ENCODE measurements around the gene TRIM26. TPM values are rescaled to one million over a fixed set of nuclear protein-coding genes. Genes with fewer than 3 reads are reported as not detected.
"Not testable (repeated sequence)": the region's sequence is repeated elsewhere in the genome, so short reads cannot be mapped to it uniquely, and the experiment has no call there.

The TRIM26 gene
- polyA plus RNA-seq, 5 donors, result 28.8 to 34.6 (median 31.8) TPM

GRCh38 chr6:30154709-30155519 is 58.3 kb downstream of the TRIM26 start:
- DNase-seq, result no peak

- DNase-seq, result no peak
Measured at GRCh38 chr6:30154061-30154460, 59.1 kb downstream of the TRIM26 start.

GRCh38 chr6:30152910-30153610 is 60.1 kb downstream of the TRIM26 start:
- DNase-seq, result no peak

GRCh38 chr6:30152016-30152673 is 61.1 kb downstream of the TRIM26 start:
- no peak for DNase-seq

GRCh38 chr6:30151580-30151979 is 61.6 kb downstream of the TRIM26 start:
- DNase-seq, result no peak

GRCh38 chr6:30150671-30151395 is 62.4 kb downstream of the TRIM26 start:
- DNase-seq, result no peak

- DNase-seq, result no peak
Measured at GRCh38 chr6:30149858-30150550, 63.2 kb downstream of the TRIM26 start.

- no peak for DNase-seq
Measured at GRCh38 chr6:30149234-30149633, 64.0 kb downstream of the TRIM26 start.

- no peak for DNase-seq
Measured at GRCh38 chr6:30147096-30147495, 66.1 kb downstream of the TRIM26 start.

GRCh38 chr6:30145818-30146217 is 67.4 kb downstream of the TRIM26 start:
- no peak for DNase-seq

GRCh38 chr6:30144811-30145210 is 68.4 kb downstream of the TRIM26 start:
- DNase-seq, result no peak

GRCh38 chr6:30143780-30144179 is 69.4 kb downstream of the TRIM26 start:
- no peak for DNase-seq

GRCh38 chr6:30142665-30143064 is 70.5 kb downstream of the TRIM26 start:
- DNase-seq, result no peak

- not testable (repeated sequence) for DNase-seq
Measured at GRCh38 chr6:30140240-30140639, 73.0 kb downstream of the TRIM26 start.

GRCh38 chr6:30136570-30137286 is 76.5 kb downstream of the TRIM26 start:
- no peak for DNase-seq

- DNase-seq, result no peak
Measured at GRCh38 chr6:30135757-30136156, 77.4 kb downstream of the TRIM26 start, which contains the start of gene TRIM40. Gene TRIM40 (plus strand): TSS chr6:30136140. CDS start chr6:30137037, 897 bp downstream.

- no peak for DNase-seq
Measured at GRCh38 chr6:30135147-30135546, 78.1 kb downstream of the TRIM26 start.
